IPS DF 4.7 (cell line): ENCODE data around the gene KCNQ1OT1.

Source experiments
- DNase-seq: peaks from one replicate; pipeline ENCODE4 v3.0.0-alpha.2; 2013; ENCODE audit warnings: low spot score; ENCODE audit errors: extremely low read depth

KCNQ1OT1 gene

GRCh38 chr11:2559527-2560311 lies 140.1 kb downstream of the KCNQ1OT1 start:
- DNase-seq = no peak

- no peak for DNase-seq
Measured at GRCh38 chr11:2558861-2559526, 140.8 kb downstream of the KCNQ1OT1 start.

- no peak for DNase-seq
Measured at GRCh38 chr11:2558397-2558796, 141.4 kb downstream of the KCNQ1OT1 start.
